ENCODE results near the gene CRYZ. TPM values are rescaled to one million over a fixed set of nuclear protein-coding genes. Genes with fewer than 3 reads are reported as not detected.
A peak's percentile ranks its signal among the peaks of the same experiment; 100 is the strongest.

The CRYZ gene
- polyA plus RNA-seq, 1 of the 3 experiments (the other 2 are of a cell fraction): 57.2 TPM

- TF ChIP-seq RXRA (IDR thresholded peaks at IDR 0.05; ENCODE audit: borderline replicate concordance, low read depth) (no peak), REST (IDR thresholded peaks at IDR 0.05; ENCODE audit: low read depth, low read length) (no peak), FOSL2 (IDR thresholded peaks at IDR 0.05; ENCODE audit: borderline replicate concordance, low read depth) (peak; percentile 8; the same call in 1 of the 2 replicates), YY1 (IDR thresholded peaks at IDR 0.05; ENCODE audit: low read depth) (no peak), MXI1 (IDR thresholded peaks at IDR 0.05; ENCODE audit: low read depth, low read length) (no peak), RAD21 (IDR thresholded peaks at IDR 0.05; ENCODE audit: low read length) (no peak), NFIC (IDR thresholded peaks at IDR 0.05; ENCODE audit: borderline replicate concordance) (peak; percentile 32; the same call in 1 of the 2 replicates)
Measured at GRCh38 chr1:74731399-74732052, 1.3 kb downstream of the CRYZ start (continued).

DNA sequence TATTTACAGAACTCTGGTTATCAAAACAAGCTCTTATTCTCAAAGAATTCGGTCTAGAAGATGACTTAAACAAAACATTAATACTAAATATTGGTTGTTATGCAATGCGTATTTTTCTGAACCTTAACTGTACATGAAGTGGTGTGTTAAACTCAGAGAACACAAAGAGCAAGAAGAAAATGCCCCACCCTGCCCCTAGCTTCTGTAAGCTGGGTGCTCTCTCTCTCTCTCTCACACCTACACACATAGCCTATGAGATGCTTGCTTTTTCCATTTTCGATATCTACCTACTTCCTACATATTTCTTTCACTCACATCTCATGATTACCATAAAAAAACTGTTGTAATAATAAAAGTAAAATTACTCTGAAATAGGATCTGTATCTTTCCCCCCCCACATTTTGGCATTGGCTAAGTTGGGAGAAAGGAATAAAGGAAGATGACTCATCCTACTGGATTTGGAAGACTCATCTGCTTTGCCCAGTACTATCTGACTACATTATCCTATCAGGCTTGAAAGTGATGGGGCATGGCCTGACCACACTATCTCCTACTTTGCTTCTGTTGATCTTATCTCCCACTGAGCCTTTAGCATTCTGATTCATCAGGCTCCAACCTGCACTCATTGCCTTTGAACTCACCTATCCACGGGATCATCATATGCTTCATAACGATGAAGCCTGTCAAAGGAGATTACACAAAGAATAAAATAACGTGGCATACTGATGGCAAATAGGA lies 2.9 kb downstream of the CRYZ start:
- Histone ChIP-seq H3K4me3 (ENCODE audit: low read depth in 2 of 2, low read length in 1 of 2) (no peak overlapping the region; a peak in 1 of 4 replicates), H3K79me2 (ENCODE audit: insufficient read depth) (peaks cover 32% of the 10 kb centered on the region), H3K4me1 (ENCODE audit: control insufficient read depth in 1 of 2, insufficient read depth in 2 of 2, low read depth in 1 of 2, low read length in 1 of 2) (peaks cover 12 to 24% of the 10 kb centered on the region in 2 experiments), H3K36me3 (replicated peaks in 1 of 2; ENCODE audit: control insufficient read depth in 1 of 2, insufficient read depth in 2 of 2, low read length in 1 of 2) (peaks cover 7 to 10% of the 10 kb centered on the region in 2 experiments), H3K4me2 (peak overlapping the region; percentile 73), H3K27ac (ENCODE audit: low read depth in 2 of 2, low read length in 1 of 2) (peak overlapping the region; percentile 47 to 61), H3K27me3 (ENCODE audit: insufficient read depth) (no peaks in the 10 kb centered on the region), H3F3A (replicated peaks; ENCODE audit: insufficient read depth) (peaks cover 20% of the 10 kb centered on the region), H3K9me3 (no peaks in the 10 kb centered on the region; the same call in 1 of the 2 replicates), H3K9ac (no peak overlapping the region), H2AFZ (ENCODE audit: low read depth) (no peak overlapping the region), H4K20me1 (ENCODE audit: insufficient read depth) (no peaks in the 10 kb centered on the region), H3K9me2 (no peaks in the 10 kb centered on the region)
- ChIA-PET CTCF (no interaction called here), POLR2A (no interaction called here)
- peak; percentile 97 for TF ChIP-seq JUND (IDR thresholded peaks at IDR 0.05)
- no peak for TF ChIP-seq ELF1 (IDR thresholded peaks at IDR 0.05)
- TF ChIP-seq TEAD4 (IDR thresholded peaks at IDR 0.05; ENCODE audit: borderline replicate concordance, insufficient read depth): peak; percentile 84
- TF ChIP-seq GATA2 (CRISPR knock-in tag; IDR thresholded peaks at IDR 0.05): peak; percentile 55
- TF ChIP-seq NFIC (IDR thresholded peaks at IDR 0.05; ENCODE audit: borderline replicate concordance): peak; percentile 91
- TF ChIP-seq MEF2A (IDR thresholded peaks at IDR 0.05; ENCODE audit: borderline replicate concordance, low read depth): 0 out of 2 replicates have a peak, but pooled peaks have one; percentile 63
- peak; percentile 86 for TF ChIP-seq FOXM1 (IDR thresholded peaks at IDR 0.05; ENCODE audit: low read depth)
- peak; percentile 96 for TF ChIP-seq PBX3 (IDR thresholded peaks at IDR 0.05)
- TF ChIP-seq RXRA (IDR thresholded peaks at IDR 0.05; ENCODE audit: borderline replicate concordance, low read depth): peak; percentile 89
- peak; percentile 96 for TF ChIP-seq FOSL2 (IDR thresholded peaks at IDR 0.05; ENCODE audit: borderline replicate concordance, low read depth)
- TF ChIP-seq, protein P1, sequence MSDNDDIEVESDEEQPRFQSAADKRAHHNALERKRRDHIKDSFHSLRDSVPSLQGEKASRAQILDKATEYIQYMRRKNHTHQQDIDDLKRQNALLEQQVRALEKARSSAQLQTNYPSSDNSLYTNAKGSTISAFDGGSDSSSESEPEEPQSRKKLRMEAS (IDR thresholded peaks at IDR 0.05; ENCODE audit: low read depth): peak; percentile 78
- no peak for TF ChIP-seq POLR2AphosphoS5 (IDR thresholded peaks at IDR 0.05; ENCODE audit: low read depth, low read length)
- peak; percentile 94 for TF ChIP-seq TCF12 (IDR thresholded peaks at IDR 0.05)
- no peak; the same call in 1 of the 2 replicates for TF ChIP-seq USF1 (IDR thresholded peaks at IDR 0.05; ENCODE audit: borderline replicate concordance, low read depth)
- peak; percentile 5 to 83; a peak in 2 of 4 replicates for TF ChIP-seq EP300 (IDR thresholded peaks at IDR 0.05; ENCODE audit: borderline replicate concordance in 1 of 2, low read depth in 1 of 2, low read length in 1 of 2)
- DNase-seq: peak; percentile 16
- 36% methylated on average over 6 of the region's 6 CpGs for WGBS (ENCODE audit: low lambda C conversion rate)
